GM19455 (cell line): Measurements from ENCODE around the gene TUBB2A.

Source experiments
- ATAC-seq: cut with Tn5 transposase; IDR thresholded peaks from one replicate; pipeline ENCODE4 v1.9.1; 2021; ENCODE audit not compliant: unreplicated experiment

TUBB2A gene

GRCh38 chr6:3124667-3125066 is 32.7 kb downstream of the TUBB2A start:
- no peak for ATAC-seq

GRCh38 chr6:3122823-3123182 is 34.5 kb downstream of the TUBB2A start:
- ATAC-seq: no peak

GRCh38 chr6:3120765-3121089 is 36.6 kb downstream of the TUBB2A start:
- ATAC-seq: no peak

- ATAC-seq: peak; percentile 40
Measured at GRCh38 chr6:3119040-3119723, 38.2 kb downstream of the TUBB2A start.

GRCh38 chr6:3118353-3119039 is 38.8 kb downstream of the TUBB2A start, which contains the start of gene BPHL:
TSS of gene BPHL (plus strand) at chr6:3118711. CDS start at chr6:3118741, 30 bp downstream.
- ATAC-seq: peak; percentile 92

GRCh38 chr6:3117912-3118352 is 39.4 kb downstream of the TUBB2A start:
- peak; percentile 2 for ATAC-seq

GRCh38 chr6:3114377-3114776 is 43.0 kb downstream of the TUBB2A start:
- no peak for ATAC-seq

- ATAC-seq: no peak
Measured at GRCh38 chr6:3109761-3110160, 47.6 kb downstream of the TUBB2A start.

GRCh38 chr6:3108746-3109414 is 48.5 kb downstream of the TUBB2A start:
- no peak for ATAC-seq
